Smooth muscle cell (in vitro differentiated cells): ENCODE results near the gene CD180. TPM values are rescaled to one million over a fixed set of nuclear protein-coding genes. Genes with fewer than 3 reads are reported as not detected.
A peak's percentile ranks its signal among the peaks of the same experiment; 100 is the strongest.

Source experiments
- DNase-seq: peaks from one replicate; lab custom pipeline; 2025; ENCODE audit not compliant: unreplicated experiment; lab: John Stamatoyannopoulos, UW
- H2AFZ ChIP-seq: fragments of 200-600 bp; sonication (generic); 2 replicates; pipeline ENCODE4 v1.6.0; 2016; ENCODE audit warnings: antibody characterized with exemption, low read depth, mild to moderate bottlenecking
- H3F3A ChIP-seq: fragments of 200-600 bp; sonication (generic); 2 replicates; pipeline ENCODE4 v1.6.0; 2017; ENCODE audit warnings: antibody characterized with exemption, low read depth
- H3K27ac ChIP-seq: fragments of 200-600 bp; sonication (generic); 2 replicates; pipeline ENCODE4 v1.5.1; 2016; ENCODE audit warnings: low read depth, mild to moderate bottlenecking
- H3K27me3 ChIP-seq: fragments of 200-600 bp; sonication (generic); 2 replicates; pipeline ENCODE4 v1.6.1; 2016; ENCODE audit warnings: low read depth, mild to moderate bottlenecking
- H3K36me3 ChIP-seq: fragments of 200-600 bp; sonication (generic); 2 replicates; pipeline ENCODE4 v1.5.1; 2016; ENCODE audit warnings: low read depth
- H3K4me1 ChIP-seq: fragments of 200-600 bp; sonication (generic); 2 replicates; pipeline ENCODE4 v1.5.1; 2016; ENCODE audit warnings: low read depth
- H3K4me2 ChIP-seq: fragments of 200-600 bp; sonication (generic); 2 replicates; pipeline ENCODE4 v1.6.0; 2016; ENCODE audit warnings: mild to moderate bottlenecking
- H3K4me3 ChIP-seq: fragments of 200-600 bp; sonication (generic); 2 replicates; pipeline ENCODE4 v1.5.1; 2016; ENCODE audit warnings: mild to moderate bottlenecking
- H3K79me2 ChIP-seq: fragments of 200-600 bp; sonication (generic); 2 replicates; pipeline ENCODE4 v1.6.0; 2016; ENCODE audit warnings: low read depth, mild to moderate bottlenecking
- H3K9ac ChIP-seq: fragments of 200-600 bp; sonication (generic); 2 replicates; pipeline ENCODE4 v1.6.0; 2016; ENCODE audit warnings: low read depth
- H3K9me3 ChIP-seq: fragments of 200-600 bp; sonication (generic); replicated peaks from 2 replicates; pipeline ENCODE4 v1.5.1; 2016; ENCODE audit warnings: low read depth
- H4K20me1 ChIP-seq: fragments of 200-600 bp; sonication (generic); 2 replicates; pipeline ENCODE4 v1.6.0; 2016; ENCODE audit warnings: low read depth
- CTCF ChIP-seq: fragments of 200-600 bp; sonication (generic); IDR thresholded peaks from 2 replicates; pipeline ENCODE4 v1.5.1; 2017; ENCODE audit warnings: borderline replicate concordance, mild to moderate bottlenecking, antibody characterized with exemption; ENCODE audit not compliant: insufficient read depth, poor library complexity, severe bottlenecking
- WGBS: methylation state at CpG from one replicate; pipeline ENCODE4 v1.1.7; 2016; ENCODE audit warnings: low lambda C conversion rate; 5-methylcytosine and 5-hydroxymethylcytosine counted together
- polyA plus RNA-seq: library from polyadenylated mRNA; unstranded; fragments of >200 nt; fragmentation: Nextera tagmentation; extraction: Ambion mirVana; gene quantifications from 2 replicates; pipeline ENCODE4 v1.2.1, GENCODE V29; 2016
- total RNA-seq: library from RNA; depleted of rRNA; stranded (reverse); fragments of >200 nt; gene quantifications from 2 replicates; pipeline ENCODE4 v1.2.3, GENCODE V29; 2014

CD180 gene
- total and polyA plus RNA-seq, 2 experiments from 2014 or later = not detected

GRCh38 chr5:67166460-67167285, 29.9 kb downstream of the CD180 start:
- Histone ChIP-seq H3K36me3 (no peaks in the 10 kb centered on the region), H3K27ac (no peak overlapping the region), H3K4me2 (peak overlapping the region; percentile 80)

GRCh38 chr5:67165526-67166459, 30.8 kb downstream of the CD180 start:
- Histone ChIP-seq H3K4me3 (peak overlapping the region; percentile 29), H2AFZ (peak overlapping the region; percentile 82), H3K4me1 (peaks cover 4% of the 10 kb centered on the region), H3K9me3 (no peaks in the 10 kb centered on the region), H3F3A (no peaks in the 10 kb centered on the region), H3K27me3 (no peaks in the 10 kb centered on the region), H3K9ac (no peak overlapping the region), H4K20me1 (no peaks in the 10 kb centered on the region), H3K36me3 (no peaks in the 10 kb centered on the region), H3K79me2 (no peaks in the 10 kb centered on the region), H3K27ac (no peak overlapping the region), H3K4me2 (peak overlapping the region; percentile 80)
- WGBS = 48% methylated on average over 36 of the region's 36 CpGs
- TF ChIP-seq CTCF = peak; percentile 77
- DNase-seq = peak; percentile 43

More at GRCh38 chr5:67166460-67167285, 29.9 kb downstream of the CD180 start:
- H3K27me3 ChIP-seq = no peaks in the 10 kb centered on the region
- H4K20me1 ChIP-seq = no peaks in the 10 kb centered on the region
- whole genome bisulfite sequencing = 52% methylated on average over 31 of the region's 31 CpGs
- H3K79me2 ChIP-seq = no peaks in the 10 kb centered on the region
- peaks cover 4% of the 10 kb centered on the region for H3K4me1 ChIP-seq
- peak overlapping the region; percentile 82 for H2AFZ ChIP-seq
- no peak for TF ChIP-seq CTCF
- no peaks in the 10 kb centered on the region for H3K9me3 ChIP-seq
- no peak for DNase-seq
- no peak overlapping the region for H3K9ac ChIP-seq
- peak overlapping the region; percentile 29 for H3K4me3 ChIP-seq
- no peaks in the 10 kb centered on the region for H3F3A ChIP-seq

DNA sequence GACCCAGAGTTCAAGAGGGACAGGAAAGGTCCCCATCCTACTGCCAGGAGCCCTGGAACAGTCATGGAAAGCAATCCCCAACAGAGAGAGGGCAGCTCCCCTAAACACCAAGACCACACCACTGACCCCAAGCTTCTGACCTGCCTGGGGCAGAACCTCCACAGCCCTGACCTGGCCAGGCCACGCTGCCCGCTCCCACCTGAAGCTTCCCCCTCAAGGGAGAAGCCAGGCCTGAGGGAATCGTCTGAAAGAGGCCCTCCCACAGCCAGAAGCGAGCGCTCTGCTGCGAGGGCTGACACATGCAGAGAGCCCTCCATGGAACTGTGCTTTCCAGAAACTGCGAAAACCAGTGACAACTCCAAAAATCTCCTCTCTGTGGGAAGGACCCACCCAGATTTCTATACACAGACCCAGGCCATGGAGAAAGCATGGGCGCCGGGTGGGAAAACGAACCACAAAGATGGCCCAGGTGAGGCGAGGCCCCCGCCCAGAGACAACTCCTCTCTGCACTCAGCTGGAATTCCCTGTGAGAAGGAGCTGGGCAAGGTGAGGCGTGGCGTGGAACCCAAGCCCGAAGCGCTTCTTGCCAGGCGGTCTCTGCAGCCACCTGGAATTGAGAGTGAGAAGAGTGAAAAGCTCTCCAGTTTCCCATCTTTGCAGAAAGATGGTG, 31.6 kb downstream of the CD180 start:
- H3K4me2 ChIP-seq = no peak overlapping the region
- no peaks in the 10 kb centered on the region for H3K27me3 ChIP-seq
- no peak overlapping the region for H3K4me3 ChIP-seq
- no peak overlapping the region for H2AFZ ChIP-seq
- no peak overlapping the region for H3K27ac ChIP-seq
- no peaks in the 10 kb centered on the region for H3K36me3 ChIP-seq
- no peaks in the 10 kb centered on the region for H3K79me2 ChIP-seq
- H3K9me3 ChIP-seq = no peaks in the 10 kb centered on the region
- WGBS = 98% methylated on average over 17 of the region's 17 CpGs
- H3K9ac ChIP-seq = no peak overlapping the region
- H4K20me1 ChIP-seq = no peaks in the 10 kb centered on the region
- H3K4me1 ChIP-seq = peaks cover 4% of the 10 kb centered on the region
- TF ChIP-seq CTCF = no peak
- H3F3A ChIP-seq = no peaks in the 10 kb centered on the region
- no peak for DNase-seq
